Stimulated activated CD4-positive, alpha-beta T cell treated with anti-CD3 and anti-CD28 coated beads, Interleukin-4, amount 100 ng/mL, for 48 hours (primary cell): ENCODE results near the gene LSM6.

Source experiments
- DNase-seq, 2 donors: peaks; one replicate each; pipeline ENCODE4 v3.0.0-alpha.2; 2020; ENCODE audit warnings: low read depth in 2 of 2

Gene LSM6

GRCh38 chr4:146175541-146176453, at the start of gene LSM6:
TSS of gene LSM6 (plus strand) at chr4:146175718. CDS start at chr4:146182922, 7,204 bp downstream.
- peak; percentile 73 to 77 for DNase-seq

- peak; percentile 38 to 62 for DNase-seq
Observed at GRCh38 chr4:146132445-146132844, 43.1 kb upstream of the LSM6 start.

- no peak for DNase-seq
Observed at GRCh38 chr4:146134761-146135445, 40.6 kb upstream of the LSM6 start.

- DNase-seq, result no peak
Observed at GRCh38 chr4:146135941-146136340, 39.6 kb upstream of the LSM6 start.

GRCh38 chr4:146142768-146143167, 32.8 kb upstream of the LSM6 start:
- DNase-seq, result no peak

GRCh38 chr4:146143888-146144287, 31.6 kb upstream of the LSM6 start:
- no peak for DNase-seq

- no peak for DNase-seq
Observed at GRCh38 chr4:146146918-146147317, 28.6 kb upstream of the LSM6 start.

GRCh38 chr4:146148021-146148420, 27.5 kb upstream of the LSM6 start:
- no peak for DNase-seq

- DNase-seq, result no peak
Observed at GRCh38 chr4:146154057-146154456, 21.5 kb upstream of the LSM6 start.

- DNase-seq, result no peak
Observed at GRCh38 chr4:146155152-146155724, 20.3 kb upstream of the LSM6 start.

- DNase-seq, result no peak
Observed at GRCh38 chr4:146158036-146158745, 17.3 kb upstream of the LSM6 start.

GRCh38 chr4:146159384-146160058, 16.0 kb upstream of the LSM6 start:
- DNase-seq, result peak in 1 of 2 donors; percentile 4

- DNase-seq, result no peak
Observed at GRCh38 chr4:146161243-146161642, 14.3 kb upstream of the LSM6 start.

- no peak for DNase-seq
Observed at GRCh38 chr4:146165221-146165620, 10.3 kb upstream of the LSM6 start.

- no peak for DNase-seq
Observed at GRCh38 chr4:146165840-146166239, 9.7 kb upstream of the LSM6 start.

GRCh38 chr4:146170149-146170548, 5.4 kb upstream of the LSM6 start:
- DNase-seq, result no peak

- DNase-seq, result no peak
Observed at GRCh38 chr4:146176891-146177290, 1.4 kb downstream of the LSM6 start.

GRCh38 chr4:146178126-146178525, 2.6 kb downstream of the LSM6 start:
- DNase-seq, result no peak

GRCh38 chr4:146179784-146180370, 4.4 kb downstream of the LSM6 start:
- DNase-seq, result no peak

GRCh38 chr4:146182443-146182842, 6.9 kb downstream of the LSM6 start:
- no peak for DNase-seq

GRCh38 chr4:146183209-146183608, 7.7 kb downstream of the LSM6 start:
- no peak for DNase-seq
